K562 (cell line): ENCODE data around the gene ZMYND8. TPM values are rescaled to one million over a fixed set of nuclear protein-coding genes. Genes with fewer than 3 reads are reported as not detected.

ENCODE experiments used
- ATAC-seq: fragments of 200-7000 bp; cut with Tn5 transposase; 3 replicates; pipeline ENCODE4 v1.9.1; 2020; ENCODE audit warnings: moderate library complexity
- BruUV-seq: library from RNA; stranded (reverse); fragments of 400-500 nt; replicated peaks from 2 replicates; lab custom pipeline; 2021; lab: Mats Ljungman, UMichigan
- CTCF ChIA-PET: fragments of 300-600 bp; formaldehyde crosslinking; extraction: SDS; loops from one replicate; lab custom pipeline; 2021; ENCODE audit warnings: low intra/inter-chr PET ratio; lab: Yijun Ruan, JAX
- POLR2A ChIA-PET: fragments of 300-600, 350-650 bp; sonication (Branson Sonifier 250); formaldehyde crosslinking; extraction: SDS; loops from one replicate; lab custom pipeline; 2021; ENCODE audit warnings: antibody characterized with exemption, inconsistent platforms; lab: Yijun Ruan, JAX
- DNase-seq, 4 experiments: peaks; one replicate each; pipeline versions ENCODE4 v3.0.0 to v3.0.0-alpha.2; 2011 to 2018; ENCODE audit warnings: low spot score in 3 of 4, mixed read lengths in 3 of 4; ENCODE audit errors: extremely low read depth in 1 of 4
- FAIRE-seq: peaks from 2 replicates; lab custom pipeline; 2011; peaks lifted over from hg19 to GRCh38; lab: Jason Lieb, UNC
- H2AFZ ChIP-seq: 2 replicates; pipeline ENCODE4 v1.6.0; 2011; ENCODE audit warnings: low read depth, low read length, control low read depth, inconsistent platforms
- H3K27ac ChIP-seq: fragments of 200-600 bp; 3 replicates; pipeline ENCODE4 v1.8.0; 2011; ENCODE audit warnings: low read depth, mild to moderate bottlenecking, control low read depth, inconsistent platforms, low read length, moderate library complexity, mixed read lengths; ENCODE audit errors: extremely low read depth
- H3K27me3 ChIP-seq, 2 experiments: fragments of 300-600 bp in 1 of 2; 2 replicates in 1 of 2; 3 replicates in 1 of 2; pipeline versions ENCODE4 v1.6.0 to v1.8.0; 2011; ENCODE audit warnings: inconsistent platforms in 2 of 2, low read length in 2 of 2, mild to moderate bottlenecking in 1 of 2, mixed read lengths in 1 of 2, moderate library complexity in 1 of 2; ENCODE audit not compliant: control insufficient read depth in 2 of 2, insufficient read depth in 2 of 2
- H3K36me3 ChIP-seq: fragments of 300-600 bp; 3 replicates; pipeline ENCODE4 v1.8.0; 2011; ENCODE audit warnings: mild to moderate bottlenecking, low read length, inconsistent platforms; ENCODE audit not compliant: control insufficient read depth, insufficient read depth
- H3K4me1 ChIP-seq, 2 experiments: fragments of 200-600 bp in 1 of 2; replicated peaks in 1 of 2; 2 replicates in 1 of 2; 3 replicates in 1 of 2; pipeline versions ENCODE4 v1.5.1 to v1.8.0; 2011; ENCODE audit warnings: inconsistent platforms in 2 of 2, low read length in 2 of 2, mild to moderate bottlenecking in 1 of 2, mixed read lengths in 1 of 2, moderate library complexity in 1 of 2; ENCODE audit not compliant: control insufficient read depth in 2 of 2, insufficient read depth in 2 of 2
- H3K4me2 ChIP-seq: 2 replicates; pipeline ENCODE4 v1.6.1; 2011; ENCODE audit warnings: low read length, control low read depth, inconsistent platforms, mixed read lengths; ENCODE audit not compliant: insufficient read depth
- H3K4me3 ChIP-seq: fragments of 200-600 bp; sonication (generic), shearing (Covaris generic); 2 replicates; pipeline ENCODE4 v1.5.1; 2016; ENCODE audit warnings: control low read depth, inconsistent platforms
- H3K79me2 ChIP-seq: fragments of 200-600 bp; 3 replicates; pipeline ENCODE4 v1.8.0; 2011; ENCODE audit warnings: low read length, inconsistent platforms; ENCODE audit not compliant: control insufficient read depth, insufficient read depth
- H3K9ac ChIP-seq, 2 experiments: 2 replicates each; pipeline versions ENCODE4 v1.6.0 to v1.6.1; 2011; ENCODE audit warnings: low read depth in 2 of 2, low read length in 2 of 2, control low read depth in 1 of 2, inconsistent platforms in 1 of 2, mild to moderate bottlenecking in 1 of 2, mixed read lengths in 1 of 2; ENCODE audit not compliant: insufficient read depth in 1 of 2
- H3K9me1 ChIP-seq: one replicate; pipeline ENCODE4 v1.6.0; 2011; ENCODE audit warnings: inconsistent platforms, mild to moderate bottlenecking, low read length, moderate library complexity; ENCODE audit not compliant: control insufficient read depth, insufficient read depth
- H3K9me3 ChIP-seq: replicated peaks from 2 replicates; pipeline ENCODE4 v1.5.1; 2011; ENCODE audit warnings: low read depth, low read length, inconsistent platforms; ENCODE audit not compliant: control insufficient read depth, insufficient read depth
- H4K20me1 ChIP-seq: replicated peaks from 2 replicates; pipeline ENCODE4 v1.6.1; 2011; ENCODE audit warnings: low read length, inconsistent platforms, mixed read lengths; ENCODE audit not compliant: control insufficient read depth, insufficient read depth
- ADNP ChIP-seq: fragments of 200-800 bp; sonication (Bioruptor generic); IDR thresholded peaks from 2 replicates; pipeline ENCODE4 v1.6.1; 2016; ENCODE audit warnings: missing genetic modification characterization, missing compliant biosample characterization
- BCOR ChIP-seq: fragments of 450-650 bp; IDR thresholded peaks from 2 replicates; pipeline ENCODE4 v1.6.1; 2016
- EWSR1 ChIP-seq: fragments of 450-650 bp; IDR thresholded peaks from 2 replicates; pipeline ENCODE4 v1.6.1; 2018; ENCODE audit warnings: borderline replicate concordance, mild to moderate bottlenecking, low read depth, moderate library complexity; ENCODE audit not compliant: partially characterized antibody
- KDM1A ChIP-seq, 2 experiments: fragments of 450-650 bp; IDR thresholded peaks; 2 replicates each; pipeline ENCODE4 v1.6.1; 2016; ENCODE audit warnings: mild to moderate bottlenecking in 2 of 2
- MTA3 ChIP-seq: fragments of 450-650 bp; formaldehyde crosslinking; IDR thresholded peaks from 2 replicates; pipeline ENCODE4 v1.6.1; 2017; ENCODE audit warnings: mild to moderate bottlenecking, borderline replicate concordance
- RBM25 ChIP-seq: fragments of 200-400 bp; formaldehyde crosslinking; IDR thresholded peaks from 2 replicates; pipeline ENCODE4 v1.6.1; 2018; ENCODE audit warnings: low read length, low read depth, moderate library complexity; ENCODE audit not compliant: severe bottlenecking
- RCOR1 ChIP-seq, 2 experiments: IDR thresholded peaks; 2 replicates each; pipeline ENCODE4 v1.6.1; 2012; ENCODE audit warnings: low read depth in 2 of 2, low read length in 2 of 2, borderline replicate concordance in 1 of 2, improper control_type of control experiment in 1 of 2
- ZNF121 ChIP-seq: sonication (generic); formaldehyde crosslinking; conservative IDR thresholded peaks from 2 replicates; pipeline ENCODE4 v1.8.0; 2022; ENCODE audit warnings: missing genetic modification reagents
- ZNF232 ChIP-seq: sonication (generic); formaldehyde crosslinking; IDR thresholded peaks from 2 replicates; pipeline ENCODE4 v1.8.0; 2022; ENCODE audit warnings: mild to moderate bottlenecking, missing genetic modification reagents
- WGBS: fragments of 100-300 bp; shearing (Covaris generic); methylation state at CpG from one replicate; pipeline ENCODE4 v1.1.6; 2016; ENCODE audit warnings: low coverage, mixed read lengths; ENCODE audit not compliant: insufficient coverage; ENCODE audit errors: missing lambda C conversion rate; 5-methylcytosine and 5-hydroxymethylcytosine counted together
- in situ Hi-C: fragments of 300-500 bp; cut with MboI; formaldehyde crosslinking; loops from 4 replicates; pipeline ENCODE4 v1.15.0; 2018; ENCODE audit warnings: inconsistent platforms, mixed read lengths
- intact Hi-C: fragments of 100-400 bp; cut with micrococcal nuclease; formaldehyde crosslinking; loops from 2 replicates; pipeline ENCODE4 v1.14.2; 2022
- polyA plus RNA-seq, 8 experiments: library from polyadenylated mRNA; depleted of rRNA in 4 of 8; stranded (reverse) in 5 of 8; unstranded in 3 of 8; fragments of >200 nt; fragmentation: Nextera tagmentation in 2 of 8; fragmentation: Illumina TruSeq in 1 of 8; extraction: Ambion mirVana in 2 of 8; extraction: Trizol in 1 of 8; gene quantifications; 2 replicates each; pipeline versions ENCODE4 v1.2.1 to v1.2.3, GENCODE V29; 2011 to 2014; ENCODE audit warnings: inconsistent platforms in 1 of 8, missing spikeins in 1 of 8
- total RNA-seq, 7 experiments: library from RNA; depleted of rRNA in 6 of 7; stranded (reverse); fragments of >200 nt in 6 of 7; fragmentation: Illumina TruSeq in 2 of 7; extraction: Trizol in 2 of 7; gene quantifications; 2 replicates each; pipeline versions ENCODE4 v1.2.1 to v1.2.3, GENCODE V29; 2011 to 2021; ENCODE audit warnings: low replicate concordance in 1 of 7

The ZMYND8 gene
- total and polyA plus RNA-seq, 9 of the 15 experiments (the other 6 are each of a cell fraction or from before 2014, with no cell fraction given), result 31.8 to 148 (median 71.9) TPM

DNA sequence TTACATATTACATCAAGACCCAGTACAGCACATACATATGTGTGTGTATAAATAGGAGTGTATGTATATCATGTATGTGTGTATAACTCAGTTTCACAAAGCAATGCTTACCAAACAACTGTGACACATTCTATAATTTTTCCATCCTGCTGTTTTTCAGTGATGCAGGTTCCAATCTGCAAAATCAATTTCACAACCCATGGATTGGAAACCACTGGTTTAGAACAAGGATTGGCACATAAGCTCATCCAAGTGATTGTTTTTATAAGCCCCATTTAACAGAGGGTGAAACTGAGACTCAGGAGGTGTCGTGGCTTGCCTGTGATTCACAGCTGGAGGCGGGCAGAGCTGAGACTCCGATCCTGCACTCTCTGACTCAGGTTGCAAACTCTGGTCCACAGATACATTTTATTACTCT, 158.2 kb downstream of the ZMYND8 start:
- CTCF ChIA-PET, result no interaction called here
- in situ Hi-C loops, result loop anchor here (5.0 kb wide), 1 partner anchor 194 kb away; no protein-coding TSS in a partner anchor
- no TSS peak for BruUV-seq

More for the DNA sequence above, 158.2 kb downstream of the ZMYND8 start:
- intact Hi-C loops, result loop anchor here (5.0 kb wide), 1 partner anchor 74 kb away; no protein-coding TSS in a partner anchor
- Histone ChIP-seq H3K27ac (no peak overlapping the region), H3K4me1 (peaks cover 14 to 25% of the 10 kb centered on the region in 2 experiments), H2AFZ (no peak overlapping the region), H3K79me2 (no peaks in the 10 kb centered on the region), H3K9ac (no peak overlapping the region), H4K20me1 (no peaks in the 10 kb centered on the region), H3K36me3 (no peaks in the 10 kb centered on the region), H3K9me3 (no peaks in the 10 kb centered on the region), H3K4me3 (no peak overlapping the region), H3K9me1 (no peaks in the 10 kb centered on the region), H3K4me2 (no peak overlapping the region), H3K27me3 (no peaks in the 10 kb centered on the region)
- ATAC-seq (no peak), FAIRE-seq (no peak), DNase-seq (no peak)
- 86% methylated on average over 3 of the region's 3 CpGs for WGBS
- TF ChIP-seq ADNP (tag) (peak; percentile 38; the same call in 1 of the 2 replicates), ZNF232 (CRISPR knock-in tag) (no peak), KDM1A (IDR thresholded peaks at IDR 0.05) (peak; percentile 65 to 73), ZNF121 (CRISPR knock-in tag) (no peak), RCOR1 (IDR thresholded peaks at IDR 0.05; ENCODE audit: borderline replicate concordance in 1 of 2, low read depth in 2 of 2, low read length in 2 of 2) (peak in 1 of 2 experiments; percentile 43; a peak in 1 of 4 replicates), BCOR (peak; percentile 68; the same call in 1 of the 2 replicates), EWSR1 (peak; percentile 59), RBM25 (peak; percentile 98), MTA3 (no peak)
- POLR2A ChIA-PET, result interaction anchor here (0.7 kb wide), 1 partner anchor 952 kb away, joined by 3 read pairs; no protein-coding TSS in a partner anchor
